B cell (primary cell): ENCODE data around the gene IL1F10.

Experiments
- CTCF ChIP-seq: fragments of 200-600 bp; IDR thresholded peaks from one replicate; pipeline ENCODE4 v1.8.0; 2022; ENCODE audit warnings: antibody characterized with exemption, mild to moderate bottlenecking
- EZH2 ChIP-seq: IDR thresholded peaks from 2 replicates; pipeline ENCODE4 v1.6.1; 2012; ENCODE audit warnings: borderline replicate concordance, low read depth, mild to moderate bottlenecking, moderate library complexity, low read length; ENCODE audit not compliant: insufficient read depth, poor library complexity, severe bottlenecking

GRCh38 chr2:113028112-113028511 lies 39.7 kb upstream of the IL1F10 start:
- no peak for TF ChIP-seq CTCF
- no peak for TF ChIP-seq EZH2
